SK-N-SH treated with all-trans-retinoic acid at 6 μM for 48 hours (cell line): ENCODE measurements around the gene NXPH2.

Source experiments
- ARNTL ChIP-seq: fragments of 450-650 bp; formaldehyde crosslinking; IDR thresholded peaks from 2 replicates; pipeline ENCODE4 v1.5.0; 2020; ENCODE audit warnings: low read depth, mild to moderate bottlenecking, moderate library complexity, borderline replicate concordance
- CSDC2 ChIP-seq: fragments of 250-450 bp; sonication (Bioruptor Pico); IDR thresholded peaks from 2 replicates; pipeline ENCODE4 v1.5.0; 2020; ENCODE audit warnings: mild to moderate bottlenecking, moderate library complexity
- PATZ1 ChIP-seq: fragments of 250-450 bp; sonication (Bioruptor Pico); IDR thresholded peaks from 2 replicates; pipeline ENCODE4 v1.8.0; 2020; ENCODE audit warnings: mild to moderate bottlenecking, moderate library complexity, borderline replicate concordance
- PPARA ChIP-seq: fragments of 250-450 bp; sonication (Bioruptor Pico); IDR thresholded peaks from 2 replicates; pipeline ENCODE4 v1.5.0; 2020; ENCODE audit warnings: mild to moderate bottlenecking, borderline replicate concordance
- SNAI2 ChIP-seq: fragments of 250-450 bp; sonication (Bioruptor Pico); IDR thresholded peaks from 2 replicates; pipeline ENCODE4 v1.5.0; 2020; ENCODE audit warnings: mild to moderate bottlenecking, moderate library complexity

DNA sequence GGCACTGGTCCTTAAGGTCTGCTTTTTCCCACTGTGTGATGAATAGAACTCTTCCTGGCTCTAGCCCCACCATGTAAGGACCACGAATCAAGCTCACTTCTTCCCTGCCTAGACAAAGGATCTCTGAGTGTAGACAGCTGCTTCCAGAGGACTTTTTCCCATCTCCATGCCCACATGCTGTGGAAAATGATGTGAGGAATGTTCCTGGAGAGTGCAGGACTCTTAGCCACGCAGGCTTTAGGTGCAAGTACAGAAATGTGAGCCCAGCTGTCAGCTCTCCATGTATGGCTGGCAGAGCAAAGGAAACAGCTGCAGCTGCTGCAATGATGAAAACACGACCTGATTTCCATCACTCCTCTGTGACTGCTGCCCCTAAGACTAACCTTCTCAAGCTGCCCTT, 35.5 kb downstream of the NXPH2 start:
- TF ChIP-seq PPARA (CRISPR knock-in tag) (no peak), PATZ1 (CRISPR knock-in tag) (no peak), ARNTL (CRISPR knock-in tag) (no peak), CSDC2 (no peak), SNAI2 (CRISPR knock-in tag) (no peak)
